Psoas muscle (tissue), 8 donors: ENCODE results near the gene ATP5MC3. TPM values are rescaled to one million over a fixed set of nuclear protein-coding genes. Genes with fewer than 3 reads are reported as not detected.

Source experiments
- ATAC-seq, 4 donors: fragments of 200-7000 bp; cut with Tn5 transposase; one replicate each; pipeline ENCODE4 v1.9.1; 2020; ENCODE audit warnings: moderate library complexity in 3 of 4, mild to moderate bottlenecking in 2 of 4
- DNase-seq, 2 donors: peaks; one replicate each; pipeline ENCODE4 v3.0.0-alpha.2; 2020
- H3K27ac ChIP-seq: fragments of 200-600 bp; one replicate; pipeline ENCODE4 v1.8.0; 2022
- H3K27me3 ChIP-seq, 3 donors: fragments of 200-600 bp in 1 of 3; one replicate each; pipeline versions ENCODE4 v1.6.1 to v1.8.0; 2013 to 2022; ENCODE audit warnings: low read length in 2 of 3, mild to moderate bottlenecking in 2 of 3, moderate library complexity in 1 of 3; ENCODE audit not compliant: insufficient read depth in 3 of 3
- H3K36me3 ChIP-seq, 2 donors: fragments of 200-600 bp in 1 of 2; one replicate each; pipeline versions ENCODE4 v1.6.1 to v1.8.0; 2013 to 2022; ENCODE audit warnings: low read depth in 1 of 2, mild to moderate bottlenecking in 1 of 2, moderate library complexity in 1 of 2; ENCODE audit not compliant: insufficient read depth in 1 of 2
- H3K4me1 ChIP-seq: fragments of 200-600 bp; one replicate; pipeline ENCODE4 v1.8.0; 2022
- H3K4me3 ChIP-seq: fragments of 200-600 bp; one replicate; pipeline ENCODE4 v1.8.0; 2022; ENCODE audit warnings: mild to moderate bottlenecking
- H3K9me3 ChIP-seq: fragments of 200-600 bp; one replicate; pipeline ENCODE4 v1.8.0; 2022
- WGBS, 3 donors: extraction: QIAGEN DNeasy Blood & Tissue Kit; methylation state at CpG; one replicate each; pipeline versions ENCODE4 v1.1.6 to v1.1.7; 2013; 5-methylcytosine and 5-hydroxymethylcytosine counted together
- intact Hi-C, 2 donors: fragments of 100-400 bp; cut with DNase I; formaldehyde crosslinking; loops; one replicate each; pipeline versions ENCODE4 v1.11.0 to v1.14.2; 2022
- polyA plus RNA-seq, 3 donors: library from polyadenylated mRNA; stranded (reverse); fragments of 200-250 nt; gene quantifications; one replicate each; pipeline ENCODE4 v1.2.3, GENCODE V29; 2013
- total RNA-seq, 4 donors: library from RNA; stranded (reverse); fragmentation: NEBNext Ultra II Directional in 2 of 4; extraction: Animal tissue kit (Norgen Biotek cat#: 25700) in 2 of 4; gene quantifications; one replicate each; pipeline versions ENCODE4 v1.2.1 to v1.2.4, GENCODE V29; 2021 to 2023
- TF ChIP-seq, protein P1 (sequence below): fragments of 200-600 bp; IDR thresholded peaks from one replicate; pipeline ENCODE4 v1.8.0; 2022; ENCODE audit warnings: antibody characterized with exemption
- donor health status: healthy with polysubstance abuse.
- donor health status: DM: no; HTN: no; CAD: no; lungs with moderate emphysema.
- donor health status: Bipolar disorder and iron deficiency.
- donor health status: healthy.
- donor health status: DM: yes; HTN: yes; CAD: no.
- donor health status: DM: no; HTN: no; CAD: no.
- donor health status: DM: no; HTN: no; CAD: no.
- donor health status: DM: yes; HTN: yes; CAD: no.

The ATP5MC3 gene
- total and polyA plus RNA-seq, 7 donors, result 277 to 1,379 (median 356) TPM

DNA sequence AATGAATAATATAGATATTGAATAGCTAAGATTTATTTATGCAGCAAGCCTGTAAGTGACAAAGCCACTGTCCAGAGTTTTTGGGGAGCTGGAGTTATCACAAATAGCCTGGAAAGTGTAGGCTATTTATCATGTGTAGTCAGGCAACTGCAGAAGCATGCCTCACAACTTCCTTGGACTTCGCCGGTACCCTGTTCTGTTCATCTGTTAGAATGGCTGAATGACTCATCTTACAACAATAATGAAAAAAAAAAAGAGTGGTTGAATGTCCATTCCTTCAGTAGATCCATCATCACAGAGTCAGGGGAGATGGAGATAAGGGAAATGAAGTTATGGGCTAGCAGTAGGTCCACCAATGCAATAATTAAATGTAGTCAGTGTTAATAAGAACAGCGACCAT is 24.0 kb upstream of the ATP5MC3 start:
- Histone ChIP-seq H3K4me3 (no peak overlapping the region), H3K9me3 (no peaks in the 10 kb centered on the region), H3K4me1 (peaks cover 6% of the 10 kb centered on the region), H3K27ac (no peak overlapping the region), H3K36me3 (no peaks in the 10 kb centered on the region), H3K27me3 (no peaks in the 10 kb centered on the region)
- 86 to 95% (median 91%) methylated on average over 3 of the region's 3 CpGs for WGBS, 3 donors
- intact Hi-C loops, result no loop called here
- ATAC-seq (no peak), DNase-seq (no peak)
- TF ChIP-seq, protein P1, sequence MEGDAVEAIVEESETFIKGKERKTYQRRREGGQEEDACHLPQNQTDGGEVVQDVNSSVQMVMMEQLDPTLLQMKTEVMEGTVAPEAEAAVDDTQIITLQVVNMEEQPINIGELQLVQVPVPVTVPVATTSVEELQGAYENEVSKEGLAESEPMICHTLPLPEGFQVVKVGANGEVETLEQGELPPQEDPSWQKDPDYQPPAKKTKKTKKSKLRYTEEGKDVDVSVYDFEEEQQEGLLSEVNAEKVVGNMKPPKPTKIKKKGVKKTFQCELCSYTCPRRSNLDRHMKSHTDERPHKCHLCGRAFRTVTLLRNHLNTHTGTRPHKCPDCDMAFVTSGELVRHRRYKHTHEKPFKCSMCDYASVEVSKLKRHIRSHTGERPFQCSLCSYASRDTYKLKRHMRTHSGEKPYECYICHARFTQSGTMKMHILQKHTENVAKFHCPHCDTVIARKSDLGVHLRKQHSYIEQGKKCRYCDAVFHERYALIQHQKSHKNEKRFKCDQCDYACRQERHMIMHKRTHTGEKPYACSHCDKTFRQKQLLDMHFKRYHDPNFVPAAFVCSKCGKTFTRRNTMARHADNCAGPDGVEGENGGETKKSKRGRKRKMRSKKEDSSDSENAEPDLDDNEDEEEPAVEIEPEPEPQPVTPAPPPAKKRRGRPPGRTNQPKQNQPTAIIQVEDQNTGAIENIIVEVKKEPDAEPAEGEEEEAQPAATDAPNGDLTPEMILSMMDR, result no peak

DNA sequence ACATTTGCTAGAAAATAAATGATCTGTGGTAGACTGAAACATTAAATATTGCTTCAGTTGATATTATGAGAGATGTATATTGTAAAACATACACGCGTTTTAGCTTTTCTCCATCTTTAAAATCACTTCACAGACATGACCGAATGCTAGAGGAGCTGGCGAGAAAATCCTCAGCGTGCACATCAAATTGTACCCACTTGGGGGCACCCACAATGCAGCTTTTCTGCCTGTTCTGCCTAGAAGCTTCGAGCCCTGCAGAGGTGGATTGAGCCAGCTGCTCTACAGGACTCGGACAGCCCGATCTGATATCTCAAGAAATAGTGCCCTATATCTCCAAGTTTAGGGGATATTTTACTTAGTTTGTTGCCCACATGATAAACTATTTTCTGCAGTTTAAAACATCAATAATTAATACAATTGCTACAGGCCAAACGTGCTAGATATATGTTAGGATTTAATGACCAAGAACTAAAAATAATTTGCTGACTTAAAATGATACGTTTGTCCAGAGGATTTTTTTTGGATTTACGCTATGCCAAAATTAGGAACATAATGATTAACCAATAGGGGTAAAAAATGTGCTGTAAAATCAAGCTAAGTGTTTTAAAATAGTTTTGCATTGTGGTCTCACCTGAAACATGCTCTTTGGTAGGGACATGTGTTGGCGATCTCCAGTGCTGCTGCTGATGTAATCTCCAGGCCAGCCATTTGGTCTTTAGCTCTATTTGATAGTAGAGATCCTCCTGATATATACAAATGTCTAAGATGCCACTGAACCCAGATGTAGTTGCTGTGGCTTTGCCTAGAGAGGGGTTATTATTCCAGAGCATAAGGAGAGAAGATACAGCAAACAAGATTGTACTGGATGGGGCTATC is 22.3 kb upstream of the ATP5MC3 start:
- ATAC-seq, result peak in 3 of 4 donors; percentile 40 to 87 (median 71)
- Histone ChIP-seq H3K4me1 (peaks cover 6% of the 10 kb centered on the region), H3K27me3 (no peaks in the 10 kb centered on the region), H3K27ac (no peak overlapping the region), H3K4me3 (no peak overlapping the region), H3K9me3 (no peaks in the 10 kb centered on the region), H3K36me3 (no peaks in the 10 kb centered on the region)
- TF ChIP-seq, protein P1, result peak; percentile 44
- intact Hi-C loops, result no loop called here
- DNase-seq, result peak; percentile 17 to 38
- 32 to 43% (median 36%) methylated on average over 12 of the region's 12 CpGs for WGBS, 3 donors

DNA sequence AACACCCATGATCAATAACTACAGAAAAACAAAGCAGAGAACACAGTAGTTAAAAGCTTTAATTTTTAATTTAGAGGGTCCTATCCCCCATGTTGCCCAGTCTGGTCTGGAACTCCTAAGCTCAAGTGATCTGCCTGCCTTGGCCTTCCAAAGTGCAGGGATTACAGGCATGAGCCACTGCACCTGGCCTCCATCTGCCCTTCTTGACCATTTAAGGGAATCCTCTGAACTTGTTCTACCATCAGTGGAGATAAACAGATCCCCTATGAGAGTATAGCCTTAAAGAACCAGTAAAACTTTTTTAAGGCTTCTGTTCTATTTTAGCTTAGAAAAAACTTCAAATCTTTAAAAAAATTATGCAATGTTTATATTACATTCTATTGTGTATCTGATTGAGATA is 13.5 kb upstream of the ATP5MC3 start:
- Histone ChIP-seq H3K4me3 (no peak overlapping the region), H3K9me3 (no peaks in the 10 kb centered on the region), H3K4me1 (no peaks in the 10 kb centered on the region), H3K27me3 (peaks cover 0 to 4% (median 0%) of the 10 kb centered on the region in 3 donors), H3K27ac (no peak overlapping the region), H3K36me3 (no peaks in the 10 kb centered on the region)
- DNase-seq (no peak), ATAC-seq (no peak)
- intact Hi-C loops, result no loop called here
- TF ChIP-seq, protein P1, result no peak

DNA sequence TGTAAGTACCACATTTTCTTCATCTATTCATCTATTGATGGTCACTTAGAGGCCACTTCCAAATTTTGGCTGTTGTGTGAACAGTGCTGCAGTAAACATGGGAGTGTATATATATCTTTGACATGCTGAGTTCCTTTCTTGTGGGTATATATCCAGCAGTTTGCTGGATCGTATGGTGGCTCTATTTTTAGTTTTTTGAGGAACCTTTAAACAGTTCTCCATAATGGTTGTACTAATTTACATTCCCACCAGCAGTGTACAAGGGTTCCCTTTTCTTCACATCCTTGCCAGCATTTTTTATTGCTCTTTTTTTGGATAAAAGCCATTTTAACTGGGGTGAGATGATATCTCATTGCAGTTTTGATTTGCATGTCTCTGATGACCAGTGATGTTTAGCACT is 7.3 kb upstream of the ATP5MC3 start:
- no peak overlapping the region for H3K4me3 ChIP-seq
- no peak overlapping the region for H3K27ac ChIP-seq
- 50 to 59% (median 57%) methylated on average over 1 of the region's 1 CpG for WGBS, 3 donors
- DNase-seq (no peak), ATAC-seq (no peak)
- H3K9me3 ChIP-seq, result no peaks in the 10 kb centered on the region
- H3K27me3 ChIP-seq, result no peaks in the 10 kb centered on the region
- no peaks in the 10 kb centered on the region for H3K4me1 ChIP-seq
- intact Hi-C loops, result no loop called here
- H3K36me3 ChIP-seq, result no peaks in the 10 kb centered on the region
- TF ChIP-seq, protein P1, result no peak

- Histone ChIP-seq H3K36me3 (no peaks in the 10 kb centered on the region), H3K27me3 (no peaks in the 10 kb centered on the region), H3K27ac (no peak overlapping the region), H3K4me3 (no peak overlapping the region), H3K4me1 (no peaks in the 10 kb centered on the region), H3K9me3 (no peaks in the 10 kb centered on the region)
- intact Hi-C loops, result no loop called here
- WGBS, 3 donors, result 100% methylated on average over 1 of the region's 1 CpG
- TF ChIP-seq, protein P1, result no peak
- DNase-seq, result no peak
- ATAC-seq, result no peak
These were observed 5.9 kb upstream of the ATP5MC3 start for GRCh38 chr2:175187378-175187777.
